C1 segment of cervical spinal cord (tissue), 14 donors: ENCODE data around the gene RPL10.
A peak's percentile ranks its signal among the peaks of the same experiment; 100 is the strongest.
"Not testable (repeated sequence)": the region's sequence is repeated elsewhere in the genome, so short reads cannot be mapped to it uniquely, and the experiment has no call there.

Source experiments
- DNase-seq, 14 donors: peaks; one replicate each; lab custom pipeline; 2025; lab: John Stamatoyannopoulos, UW

Gene RPL10

DNA sequence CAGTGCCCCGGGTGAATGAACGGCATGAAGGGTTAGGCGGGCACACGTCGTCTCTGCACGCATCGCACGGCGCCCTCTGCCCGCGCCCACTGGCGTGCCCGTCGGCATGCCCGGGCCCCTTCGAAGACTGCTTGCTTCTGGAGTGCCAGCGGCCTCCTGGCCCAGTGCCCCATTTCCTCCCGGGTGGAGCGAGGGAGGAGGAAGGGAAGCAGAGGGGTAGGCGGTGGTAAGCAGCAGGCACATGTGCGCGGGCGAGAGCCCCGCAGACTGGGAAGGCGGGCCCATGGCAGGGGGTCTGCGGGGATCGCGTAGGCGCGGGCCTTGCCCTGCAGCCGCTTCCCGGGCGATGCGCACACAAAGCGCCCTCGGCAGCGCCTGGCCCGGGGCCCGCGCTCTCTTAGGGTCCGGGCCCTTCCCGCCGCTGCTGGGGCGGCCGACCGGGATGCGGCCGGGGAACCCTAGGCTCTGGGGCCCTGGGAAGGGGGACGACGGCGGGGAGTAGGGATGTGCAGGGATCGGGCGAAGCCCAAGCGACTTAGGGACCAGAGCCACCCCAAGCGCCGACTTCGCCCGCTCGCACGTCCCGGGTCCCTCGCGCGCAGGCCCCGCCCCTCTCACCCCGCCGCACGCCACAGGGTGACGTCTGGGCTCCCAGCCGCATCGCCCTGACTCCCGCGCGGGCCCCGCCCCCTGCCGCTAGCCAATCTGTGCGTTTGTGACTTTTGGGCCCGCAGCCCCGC, 19.9 kb upstream of the RPL10 start:
- peak in 7 of 14 donors; percentile 18 to 72 (median 52) for DNase-seq

- peak; percentile 84 to 100 (median 94) for DNase-seq
Measured at GRCh38 chrX:154378799-154379568, 19.2 kb upstream of the RPL10 start, which contains the start of gene EMD. Gene EMD, plus strand, starts transcription at chrX:154379295. Its CDS starts 190 bp downstream, at chrX:154379485.

GRCh38 chrX:154379569-154379951, 18.6 kb upstream of the RPL10 start:
- DNase-seq = no peak

DNA sequence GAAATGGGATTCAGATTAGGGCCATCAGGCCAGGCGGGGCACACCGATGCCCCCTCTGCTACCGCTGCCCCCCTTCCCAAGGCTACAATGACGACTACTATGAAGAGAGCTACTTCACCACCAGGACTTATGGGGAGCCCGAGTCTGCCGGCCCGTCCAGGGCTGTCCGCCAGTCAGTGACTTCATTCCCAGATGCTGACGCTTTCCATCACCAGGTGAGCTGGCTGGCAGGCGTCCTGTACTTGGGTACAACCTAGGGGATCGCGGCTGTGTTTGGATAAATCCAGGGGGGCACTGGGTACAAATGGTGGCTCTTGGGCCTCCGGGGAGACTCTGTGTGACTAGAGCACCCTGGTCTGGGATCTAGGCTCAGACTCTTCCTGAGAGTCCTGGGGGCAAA, 18.0 kb upstream of the RPL10 start:
- DNase-seq = no peak

DNA sequence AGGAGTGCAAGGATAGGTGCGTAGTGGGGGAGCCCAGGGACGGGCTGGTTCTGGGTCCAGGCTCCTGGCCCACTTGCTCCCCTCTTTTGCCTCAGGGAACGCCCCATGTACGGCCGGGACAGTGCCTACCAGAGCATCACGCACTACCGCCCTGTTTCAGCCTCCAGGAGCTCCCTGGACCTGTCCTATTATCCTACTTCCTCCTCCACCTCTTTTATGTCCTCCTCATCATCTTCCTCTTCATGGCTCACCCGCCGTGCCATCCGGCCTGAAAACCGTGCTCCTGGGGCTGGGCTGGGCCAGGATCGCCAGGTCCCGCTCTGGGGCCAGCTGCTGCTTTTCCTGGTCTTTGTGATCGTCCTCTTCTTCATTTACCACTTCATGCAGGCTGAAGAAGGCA, 17.4 kb upstream of the RPL10 start:
- DNase-seq = no peak

DNA sequence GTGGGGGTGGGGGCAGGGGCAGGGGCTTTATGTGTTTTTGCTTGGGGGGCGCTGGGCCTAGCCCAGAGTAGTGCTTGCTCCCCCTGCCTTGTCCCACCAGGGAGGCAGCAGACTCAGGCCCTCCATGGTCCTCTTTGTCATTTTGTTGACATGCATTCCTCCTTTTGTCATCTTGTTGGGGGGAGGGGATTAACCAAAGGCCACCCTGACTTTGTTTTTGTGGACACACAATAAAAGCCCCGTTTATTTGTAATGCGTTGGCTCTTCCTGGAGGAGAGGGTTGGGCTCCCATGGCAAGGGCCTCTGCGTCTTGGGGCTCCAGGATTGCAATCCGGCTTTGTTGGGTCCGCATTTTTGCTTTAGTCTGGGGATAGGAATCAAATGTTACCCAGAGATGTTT, 16.9 kb upstream of the RPL10 start:
- no peak for DNase-seq

DNA sequence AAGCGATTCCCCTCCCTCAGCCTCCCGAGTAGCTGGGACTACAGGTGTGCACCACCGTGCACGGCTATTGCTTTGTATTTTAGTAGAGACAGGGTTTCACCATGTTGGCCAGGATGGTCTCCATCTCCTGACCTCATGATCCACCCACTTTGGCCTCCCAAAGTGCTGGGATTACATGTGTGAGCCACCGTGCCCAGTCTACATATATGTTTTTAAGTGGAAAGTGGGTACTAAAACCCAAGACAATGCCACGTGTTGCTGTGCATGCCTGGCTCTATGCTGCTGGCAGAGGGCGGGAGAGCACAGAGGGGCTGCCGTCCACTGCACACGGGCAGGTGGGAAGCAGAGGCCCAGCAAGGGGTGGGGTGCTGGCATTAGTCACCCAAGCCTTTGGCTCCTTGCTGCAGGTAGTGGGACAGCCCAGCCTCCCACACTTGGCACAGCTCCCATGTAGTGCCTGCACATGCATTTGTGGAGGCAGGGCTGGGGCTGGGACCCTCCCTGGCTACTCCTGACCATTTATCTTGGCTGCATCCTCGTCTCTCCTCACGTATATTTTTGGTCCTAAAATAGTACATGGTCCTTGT, 15.6 kb upstream of the RPL10 start:
- no peak for DNase-seq

GRCh38 chrX:154383359-154384283, 14.6 kb upstream of the RPL10 start:
- no peak for DNase-seq

GRCh38 chrX:154384284-154384892, 13.8 kb upstream of the RPL10 start:
- no peak for DNase-seq

- DNase-seq = not testable (repeated sequence)
Measured at GRCh38 chrX:154388094-154388493, 10.1 kb upstream of the RPL10 start.

- not testable (repeated sequence) for DNase-seq
Measured at GRCh38 chrX:154388649-154389048, 9.5 kb upstream of the RPL10 start.

DNA sequence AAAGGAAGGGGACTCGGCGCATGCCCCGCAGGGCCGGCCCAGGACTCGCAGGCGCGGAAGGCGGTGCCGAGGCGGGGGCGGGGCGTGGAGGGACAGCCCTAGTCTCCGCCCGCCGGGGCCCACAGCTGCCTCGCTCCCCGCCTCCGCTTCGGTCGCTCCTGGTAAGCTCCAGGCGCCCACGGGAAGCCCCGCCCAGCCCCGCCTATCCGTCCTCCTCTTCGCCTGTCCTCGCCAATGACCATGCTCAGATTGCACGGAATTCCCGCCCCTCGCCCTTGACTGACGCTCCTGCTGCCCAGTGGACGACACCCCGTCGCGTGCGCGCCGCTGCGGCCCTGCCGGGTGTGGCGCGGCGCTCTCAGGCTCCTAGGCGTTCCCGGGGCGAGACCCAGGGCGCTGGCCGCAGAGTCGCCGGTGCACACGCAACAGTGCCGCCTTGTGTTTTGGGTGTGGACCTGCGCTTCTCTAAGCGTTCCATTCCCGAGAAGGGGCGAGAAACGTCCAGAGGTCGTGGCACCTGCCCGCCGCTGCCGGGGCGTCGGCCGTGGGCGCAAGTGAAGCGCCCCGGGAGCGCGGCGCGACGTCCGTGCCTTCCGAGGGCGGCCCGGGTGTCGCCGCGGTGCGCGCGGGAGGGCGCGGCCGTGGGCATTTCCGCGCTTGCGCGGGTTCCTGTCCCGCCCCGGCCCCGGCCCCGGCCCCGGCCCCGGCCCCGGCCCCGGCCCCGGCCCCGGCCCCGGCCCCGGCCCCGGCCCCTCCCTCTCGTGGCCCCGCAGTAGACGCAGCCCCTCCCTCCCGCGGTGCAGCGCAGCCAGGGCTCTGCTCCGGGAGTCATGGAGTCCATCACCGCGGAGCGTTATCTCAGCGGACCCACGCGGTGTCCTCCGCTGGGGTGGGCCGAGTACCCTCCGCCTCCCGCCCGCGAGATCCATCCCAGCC, 8.1 kb upstream of the RPL10 start:
- DNase-seq = not testable (repeated sequence)

GRCh38 chrX:154396363-154396762, 1.8 kb upstream of the RPL10 start:
- not testable (repeated sequence) for DNase-seq

DNA sequence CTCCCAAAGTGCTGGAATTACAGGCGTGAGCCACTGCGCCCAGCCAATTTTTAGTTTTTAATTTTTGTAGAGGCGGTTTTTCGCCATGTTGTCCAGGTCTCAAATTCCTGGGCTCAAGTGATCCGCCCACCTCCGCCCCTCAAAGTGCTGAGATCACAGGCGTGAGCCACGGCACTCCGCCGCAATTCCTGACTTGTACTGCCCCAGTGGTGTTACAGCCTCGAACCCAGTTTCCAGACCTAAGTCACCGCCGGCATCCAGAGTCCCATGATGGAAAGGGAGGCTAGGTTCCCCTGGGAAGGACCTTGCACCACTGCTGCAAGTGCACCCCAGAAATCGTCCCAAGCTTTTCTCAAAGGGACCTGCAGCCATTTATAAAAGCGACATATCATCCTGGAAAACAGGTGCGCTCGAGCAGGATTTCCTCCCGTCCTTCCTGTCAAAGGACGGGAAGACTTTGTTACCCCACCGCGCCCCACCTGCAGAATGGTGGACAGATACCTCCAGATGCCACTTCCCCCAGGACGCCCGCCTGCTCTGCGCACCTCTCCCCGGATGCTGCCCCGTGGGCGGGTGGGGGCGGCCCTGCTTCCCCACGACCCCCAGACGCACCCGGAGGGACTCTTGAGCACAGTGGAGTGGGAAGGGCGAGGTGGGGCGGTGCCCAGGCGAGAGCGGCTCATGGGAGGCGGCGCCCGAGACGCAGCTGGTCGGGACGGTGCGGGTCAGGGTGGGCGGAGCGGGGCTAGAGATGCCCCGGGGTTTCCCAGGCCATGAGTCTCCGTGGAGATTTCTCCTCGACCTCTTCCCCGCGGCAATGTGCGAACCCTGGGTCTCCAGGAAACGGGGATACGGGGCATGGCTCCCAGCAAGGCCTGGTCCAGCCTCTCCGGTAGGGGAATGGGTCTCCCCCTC, 947 bp upstream of the RPL10 start:
- peak in 7 of 14 donors; percentile 35 to 72 (median 58) for DNase-seq

GRCh38 chrX:154398668-154399526, 720 bp downstream of the RPL10 start:
- DNase-seq = peak in 11 of 14 donors; percentile 14 to 77 (median 59)

- DNase-seq = no peak
Measured at GRCh38 chrX:154399527-154400368, 1.6 kb downstream of the RPL10 start.

DNA sequence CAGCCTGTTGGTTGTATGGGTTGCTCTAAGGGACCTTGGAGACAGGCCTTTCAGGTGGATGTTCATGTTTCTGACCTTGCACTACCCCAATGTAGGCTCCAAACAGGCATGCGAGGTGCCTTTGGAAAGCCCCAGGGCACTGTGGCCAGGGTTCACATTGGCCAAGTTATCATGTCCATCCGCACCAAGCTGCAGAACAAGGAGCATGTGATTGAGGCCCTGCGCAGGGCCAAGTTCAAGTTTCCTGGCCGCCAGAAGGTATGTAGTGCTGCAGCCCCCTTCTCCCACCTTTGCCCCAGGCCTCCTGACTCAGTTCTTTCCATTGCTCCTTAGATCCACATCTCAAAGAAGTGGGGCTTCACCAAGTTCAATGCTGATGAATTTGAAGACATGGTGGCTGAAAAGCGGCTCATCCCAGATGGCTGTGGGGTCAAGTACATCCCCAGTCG, 2.2 kb downstream of the RPL10 start:
- not testable (repeated sequence) for DNase-seq
